HEK293T (cell line): ENCODE results near the gene PDLIM3.

Experiments
- ELF4 ChIP-seq: fragments of 450-650 bp; IDR thresholded peaks from 2 replicates; pipeline ENCODE4 v1.6.1; 2017; ENCODE audit warnings: antibody characterized with exemption
- FOXM1 ChIP-seq: fragments of 450-650 bp; IDR thresholded peaks from 2 replicates; pipeline ENCODE4 v1.6.1; 2017; ENCODE audit warnings: mild to moderate bottlenecking, borderline replicate concordance
- PKNOX1 ChIP-seq: fragments of 450-650 bp; IDR thresholded peaks from 2 replicates; pipeline ENCODE4 v1.6.1; 2016
- SP1 ChIP-seq: fragments of 450-650 bp; IDR thresholded peaks from 2 replicates; pipeline ENCODE4 v1.6.1; 2017

DNA sequence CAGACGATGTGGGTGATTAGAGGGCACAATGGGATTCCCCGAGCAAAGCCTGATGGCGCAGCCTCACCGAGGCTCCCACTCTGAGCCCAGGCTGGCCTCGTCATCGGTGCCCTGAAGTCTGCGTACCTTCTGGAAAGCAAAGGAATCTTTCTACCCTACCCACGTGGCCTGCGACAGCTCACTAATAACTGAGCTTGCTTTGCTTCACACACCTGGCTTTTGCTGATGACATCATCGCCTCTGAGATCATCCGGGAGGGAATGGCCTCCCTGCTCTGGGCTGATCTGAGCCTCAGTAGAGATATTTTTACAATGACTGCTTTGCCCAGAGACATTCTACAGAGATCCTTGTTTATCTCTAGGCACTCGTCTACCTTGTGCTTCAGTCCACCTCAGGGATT, 45.4 kb upstream of the PDLIM3 start:
- TF ChIP-seq SP1 (no peak), PKNOX1 (no peak), ELF4 (no peak), FOXM1 (no peak)
